HEK293 (cell line): Measurements from ENCODE around the gene NOL9.

Source experiments
- GLIS2 ChIP-seq: fragments of 450-650 bp; formaldehyde crosslinking; IDR thresholded peaks from 2 replicates; pipeline ENCODE4 v1.5.1; 2016; ENCODE audit warnings: missing biosample characterization, missing genetic modification characterization
- KLF1 ChIP-seq: fragments of 450-650 bp; formaldehyde crosslinking; IDR thresholded peaks from 2 replicates; pipeline ENCODE4 v1.5.1; 2016; ENCODE audit warnings: missing biosample characterization, missing genetic modification characterization
- KLF10 ChIP-seq: fragments of 450-650 bp; IDR thresholded peaks from 2 replicates; pipeline ENCODE4 v1.5.1; 2018; ENCODE audit warnings: missing biosample characterization, mild to moderate bottlenecking, missing genetic modification characterization
- MYNN ChIP-seq: fragments of 450-650 bp; formaldehyde crosslinking; IDR thresholded peaks from 2 replicates; pipeline ENCODE4 v1.5.1; 2016; ENCODE audit warnings: missing biosample characterization, missing genetic modification characterization, borderline replicate concordance
- SCRT2 ChIP-seq: fragments of 450-650 bp; formaldehyde crosslinking; IDR thresholded peaks from 2 replicates; pipeline ENCODE4 v1.5.1; 2016; ENCODE audit warnings: missing biosample characterization, missing genetic modification characterization
- TCF7L2 ChIP-seq: IDR thresholded peaks from 2 replicates; pipeline ENCODE4 v1.6.1; 2011; ENCODE audit warnings: low read depth, mild to moderate bottlenecking, inconsistent platforms, low read length, moderate library complexity, borderline replicate concordance
- TRIM28 ChIP-seq: IDR thresholded peaks from 2 replicates; pipeline ENCODE4 v1.6.1; 2011; ENCODE audit warnings: low read length, control low read depth, borderline replicate concordance
- YY2 ChIP-seq: fragments of 450-650 bp; formaldehyde crosslinking; IDR thresholded peaks from 2 replicates; pipeline ENCODE4 v1.5.1; 2016; ENCODE audit warnings: missing biosample characterization, missing genetic modification characterization
- ZEB2 ChIP-seq: fragments of 450-650 bp; formaldehyde crosslinking; IDR thresholded peaks from 2 replicates; pipeline ENCODE4 v1.5.1; 2016; ENCODE audit warnings: missing biosample characterization, missing genetic modification characterization
- ZFP37 ChIP-seq: fragments of 450-650 bp; formaldehyde crosslinking; IDR thresholded peaks from 2 replicates; pipeline ENCODE4 v1.5.1; 2016; ENCODE audit warnings: missing biosample characterization, missing genetic modification characterization
- ZFP69B ChIP-seq: fragments of 450-650 bp; formaldehyde crosslinking; IDR thresholded peaks from 2 replicates; pipeline ENCODE4 v1.5.1; 2016; ENCODE audit warnings: missing biosample characterization, missing genetic modification characterization
- ZNF10 ChIP-seq: fragments of 450-650 bp; formaldehyde crosslinking; IDR thresholded peaks from 2 replicates; pipeline ENCODE4 v1.5.1; 2017; ENCODE audit warnings: missing biosample characterization, missing genetic modification characterization
- ZNF121 ChIP-seq: fragments of 450-650 bp; formaldehyde crosslinking; IDR thresholded peaks from 2 replicates; pipeline ENCODE4 v1.5.1; 2016; ENCODE audit warnings: missing biosample characterization, missing genetic modification characterization
- ZNF140 ChIP-seq: fragments of 450-650 bp; formaldehyde crosslinking; IDR thresholded peaks from 2 replicates; pipeline ENCODE4 v1.5.1; 2016; ENCODE audit warnings: missing biosample characterization, missing genetic modification characterization
- ZNF223 ChIP-seq: fragments of 450-650 bp; formaldehyde crosslinking; IDR thresholded peaks from 2 replicates; pipeline ENCODE4 v1.5.1; 2016; ENCODE audit warnings: missing biosample characterization, missing genetic modification characterization
- ZNF266 ChIP-seq: fragments of 450-650 bp; formaldehyde crosslinking; IDR thresholded peaks from 2 replicates; pipeline ENCODE4 v1.5.1; 2016; ENCODE audit warnings: missing biosample characterization, missing genetic modification characterization, low read depth
- ZNF324 ChIP-seq: fragments of 450-650 bp; formaldehyde crosslinking; IDR thresholded peaks from 2 replicates; pipeline ENCODE4 v1.5.1; 2016; ENCODE audit warnings: missing biosample characterization, missing genetic modification characterization
- ZNF341 ChIP-seq: fragments of 450-650 bp; formaldehyde crosslinking; IDR thresholded peaks from 2 replicates; pipeline ENCODE4; 2016; ENCODE audit warnings: low read depth, missing biosample characterization, missing genetic modification characterization
- ZNF426 ChIP-seq: fragments of 450-650 bp; formaldehyde crosslinking; IDR thresholded peaks from 2 replicates; pipeline ENCODE4 v1.5.1; 2017; ENCODE audit warnings: missing biosample characterization, missing genetic modification characterization, mild to moderate bottlenecking, inconsistent platforms, moderate library complexity
- ZNF48 ChIP-seq: fragments of 450-650 bp; formaldehyde crosslinking; IDR thresholded peaks from 2 replicates; pipeline ENCODE4 v1.5.1; 2016; ENCODE audit warnings: missing biosample characterization, missing genetic modification characterization
- ZNF544 ChIP-seq: fragments of 450-650 bp; formaldehyde crosslinking; IDR thresholded peaks from 2 replicates; pipeline ENCODE4 v1.5.0; 2017; ENCODE audit warnings: missing biosample characterization, missing genetic modification characterization
- ZNF555 ChIP-seq: fragments of 450-650 bp; formaldehyde crosslinking; conservative IDR thresholded peaks from 2 replicates; pipeline ENCODE4 v1.5.1; 2017; ENCODE audit warnings: missing biosample characterization, mild to moderate bottlenecking, missing genetic modification characterization, inconsistent platforms
- TF ChIP-seq, protein P1 (sequence below): fragments of 450-650 bp; formaldehyde crosslinking; IDR thresholded peaks from 2 replicates; pipeline ENCODE4 v1.5.1; 2016; ENCODE audit warnings: missing biosample characterization, missing genetic modification characterization
- TF ChIP-seq, protein P2 (sequence below): fragments of 450-650 bp; formaldehyde crosslinking; IDR thresholded peaks from 2 replicates; pipeline ENCODE4 v1.5.1; 2016; ENCODE audit warnings: missing biosample characterization, missing genetic modification characterization
- TF ChIP-seq, protein P3 (sequence below): fragments of 450-650 bp; formaldehyde crosslinking; IDR thresholded peaks from 2 replicates; pipeline ENCODE4 v1.5.1; 2017; ENCODE audit warnings: missing biosample characterization, missing genetic modification characterization
- TF ChIP-seq, protein P4 (sequence below): fragments of 450-650 bp; formaldehyde crosslinking; IDR thresholded peaks from 2 replicates; pipeline ENCODE4 v1.5.1; 2016; ENCODE audit warnings: missing biosample characterization, missing genetic modification characterization
- TF ChIP-seq, protein P5 (sequence below): fragments of 450-650 bp; formaldehyde crosslinking; IDR thresholded peaks from 2 replicates; pipeline ENCODE4 v1.5.1; 2017; ENCODE audit warnings: missing biosample characterization, missing genetic modification characterization
- TF ChIP-seq, protein P6 (sequence below): fragments of 450-650 bp; formaldehyde crosslinking; IDR thresholded peaks from 2 replicates; pipeline ENCODE4 v1.5.1; 2016; ENCODE audit warnings: missing biosample characterization, missing genetic modification characterization

The NOL9 gene

DNA sequence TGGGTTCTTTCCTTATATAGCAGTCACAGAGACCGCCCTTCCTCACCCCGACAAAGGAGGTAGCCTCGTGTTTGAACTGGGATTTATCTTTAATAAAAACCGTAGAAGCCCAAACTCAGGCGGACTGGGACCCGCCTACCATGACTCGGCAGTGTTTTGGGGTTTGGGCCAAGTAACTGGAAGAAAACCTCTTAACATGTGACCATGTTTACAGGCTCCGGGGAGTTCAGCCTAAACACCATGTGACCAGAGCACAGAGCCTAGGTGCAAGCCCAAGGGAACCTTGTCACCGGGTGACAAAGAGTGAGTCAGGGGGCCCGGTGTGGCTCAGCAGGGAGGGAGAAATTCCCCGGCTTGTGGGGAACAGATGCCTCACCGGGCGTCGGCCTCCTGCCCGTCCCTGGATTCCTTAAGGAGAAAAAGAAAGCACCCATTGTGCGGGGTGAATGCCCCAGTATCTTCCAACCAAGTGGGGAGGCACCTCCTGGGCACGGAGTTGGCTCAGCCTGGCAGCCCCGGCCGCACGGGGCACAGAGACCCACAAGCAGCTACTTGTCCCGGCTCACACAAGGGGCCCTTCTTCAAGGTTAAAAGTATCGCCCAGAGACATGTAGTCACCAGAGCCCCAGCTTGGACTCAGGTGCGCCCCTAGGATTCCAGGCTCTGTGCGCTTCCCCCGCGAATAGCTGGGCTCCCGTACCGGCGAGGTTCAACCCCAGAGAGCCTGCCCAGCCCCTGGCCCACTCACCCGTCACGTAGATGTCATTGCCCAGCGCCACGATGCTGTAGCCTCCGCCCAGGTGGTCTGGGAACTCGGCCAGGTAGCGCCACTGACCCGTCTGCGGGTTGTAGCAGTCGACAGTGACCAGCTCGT, 47.0 kb upstream of the NOL9 start (continued):
- TF ChIP-seq, protein P1, sequence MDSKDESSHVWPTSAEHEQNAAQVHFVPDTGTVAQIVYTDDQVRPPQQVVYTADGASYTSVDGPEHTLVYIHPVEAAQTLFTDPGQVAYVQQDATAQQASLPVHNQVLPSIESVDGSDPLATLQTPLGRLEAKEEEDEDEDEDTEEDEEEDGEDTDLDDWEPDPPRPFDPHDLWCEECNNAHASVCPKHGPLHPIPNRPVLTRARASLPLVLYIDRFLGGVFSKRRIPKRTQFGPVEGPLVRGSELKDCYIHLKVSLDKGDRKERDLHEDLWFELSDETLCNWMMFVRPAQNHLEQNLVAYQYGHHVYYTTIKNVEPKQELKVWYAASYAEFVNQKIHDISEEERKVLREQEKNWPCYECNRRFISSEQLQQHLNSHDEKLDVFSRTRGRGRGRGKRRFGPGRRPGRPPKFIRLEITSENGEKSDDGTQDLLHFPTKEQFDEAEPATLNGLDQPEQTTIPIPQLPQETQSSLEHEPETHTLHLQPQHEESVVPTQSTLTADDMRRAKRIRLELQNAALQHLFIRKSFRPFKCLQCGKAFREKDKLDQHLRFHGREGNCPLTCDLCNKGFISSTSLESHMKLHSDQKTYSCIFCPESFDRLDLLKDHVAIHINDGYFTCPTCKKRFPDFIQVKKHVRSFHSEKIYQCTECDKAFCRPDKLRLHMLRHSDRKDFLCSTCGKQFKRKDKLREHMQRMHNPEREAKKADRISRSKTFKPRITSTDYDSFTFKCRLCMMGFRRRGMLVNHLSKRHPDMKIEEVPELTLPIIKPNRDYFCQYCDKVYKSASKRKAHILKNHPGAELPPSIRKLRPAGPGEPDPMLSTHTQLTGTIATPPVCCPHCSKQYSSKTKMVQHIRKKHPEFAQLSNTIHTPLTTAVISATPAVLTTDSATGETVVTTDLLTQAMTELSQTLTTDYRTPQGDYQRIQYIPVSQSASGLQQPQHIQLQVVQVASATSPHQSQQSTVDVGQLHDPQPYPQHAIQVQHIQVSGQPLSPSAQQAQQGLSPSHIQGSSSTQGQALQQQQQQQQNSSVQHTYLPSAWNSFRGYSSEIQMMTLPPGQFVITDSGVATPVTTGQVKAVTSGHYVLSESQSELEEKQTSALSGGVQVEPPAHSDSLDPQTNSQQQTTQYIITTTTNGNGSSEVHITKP = peak; percentile 95
- TF ChIP-seq ZNF223 (tag by site-specific recombination) (no peak), MYNN (tag by site-specific recombination) (no peak), ZNF426 (tag by site-specific recombination) (no peak), ZNF121 (tag by site-specific recombination) (no peak), ZNF48 (tag by site-specific recombination) (no peak), YY2 (tag by site-specific recombination) (no peak), ZEB2 (peak; percentile 61), TCF7L2 (no peak), KLF10 (tag by site-specific recombination) (0 out of 2 replicates have a peak, but pooled peaks have one; percentile 46), ZFP37 (tag by site-specific recombination) (no peak), ZNF266 (tag by site-specific recombination) (no peak), TRIM28 (no peak), ZNF544 (tag by site-specific recombination) (no peak), ZFP69B (tag by site-specific recombination) (no peak), GLIS2 (tag by site-specific recombination) (peak; percentile 89), SCRT2 (tag by site-specific recombination) (no peak), ZNF324 (no peak), ZNF555 (tag by site-specific recombination) (no peak), ZNF10 (tag by site-specific recombination) (no peak; the same call in 1 of the 2 replicates), ZNF341 (tag by site-specific recombination) (no peak), ZNF140 (tag by site-specific recombination) (no peak), KLF1 (tag by site-specific recombination) (peak; percentile 48)
- TF ChIP-seq, protein P2, sequence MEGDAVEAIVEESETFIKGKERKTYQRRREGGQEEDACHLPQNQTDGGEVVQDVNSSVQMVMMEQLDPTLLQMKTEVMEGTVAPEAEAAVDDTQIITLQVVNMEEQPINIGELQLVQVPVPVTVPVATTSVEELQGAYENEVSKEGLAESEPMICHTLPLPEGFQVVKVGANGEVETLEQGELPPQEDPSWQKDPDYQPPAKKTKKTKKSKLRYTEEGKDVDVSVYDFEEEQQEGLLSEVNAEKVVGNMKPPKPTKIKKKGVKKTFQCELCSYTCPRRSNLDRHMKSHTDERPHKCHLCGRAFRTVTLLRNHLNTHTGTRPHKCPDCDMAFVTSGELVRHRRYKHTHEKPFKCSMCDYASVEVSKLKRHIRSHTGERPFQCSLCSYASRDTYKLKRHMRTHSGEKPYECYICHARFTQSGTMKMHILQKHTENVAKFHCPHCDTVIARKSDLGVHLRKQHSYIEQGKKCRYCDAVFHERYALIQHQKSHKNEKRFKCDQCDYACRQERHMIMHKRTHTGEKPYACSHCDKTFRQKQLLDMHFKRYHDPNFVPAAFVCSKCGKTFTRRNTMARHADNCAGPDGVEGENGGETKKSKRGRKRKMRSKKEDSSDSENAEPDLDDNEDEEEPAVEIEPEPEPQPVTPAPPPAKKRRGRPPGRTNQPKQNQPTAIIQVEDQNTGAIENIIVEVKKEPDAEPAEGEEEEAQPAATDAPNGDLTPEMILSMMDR = peak; percentile 78
- TF ChIP-seq, protein P3, sequence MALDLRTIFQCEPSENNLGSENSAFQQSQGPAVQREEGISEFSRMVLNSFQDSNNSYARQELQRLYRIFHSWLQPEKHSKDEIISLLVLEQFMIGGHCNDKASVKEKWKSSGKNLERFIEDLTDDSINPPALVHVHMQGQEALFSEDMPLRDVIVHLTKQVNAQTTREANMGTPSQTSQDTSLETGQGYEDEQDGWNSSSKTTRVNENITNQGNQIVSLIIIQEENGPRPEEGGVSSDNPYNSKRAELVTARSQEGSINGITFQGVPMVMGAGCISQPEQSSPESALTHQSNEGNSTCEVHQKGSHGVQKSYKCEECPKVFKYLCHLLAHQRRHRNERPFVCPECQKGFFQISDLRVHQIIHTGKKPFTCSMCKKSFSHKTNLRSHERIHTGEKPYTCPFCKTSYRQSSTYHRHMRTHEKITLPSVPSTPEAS (tag by site-specific recombination) = no peak
- TF ChIP-seq, protein P4, sequence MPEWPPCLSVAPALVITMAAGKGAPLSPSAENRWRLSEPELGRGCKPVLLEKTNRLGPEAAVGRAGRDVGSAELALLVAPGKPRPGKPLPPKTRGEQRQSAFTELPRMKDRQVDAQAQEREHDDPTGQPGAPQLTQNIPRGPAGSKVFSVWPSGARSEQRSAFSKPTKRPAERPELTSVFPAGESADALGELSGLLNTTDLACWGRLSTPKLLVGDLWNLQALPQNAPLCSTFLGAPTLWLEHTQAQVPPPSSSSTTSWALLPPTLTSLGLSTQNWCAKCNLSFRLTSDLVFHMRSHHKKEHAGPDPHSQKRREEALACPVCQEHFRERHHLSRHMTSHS (tag by site-specific recombination) = no peak
- TF ChIP-seq, protein P5, sequence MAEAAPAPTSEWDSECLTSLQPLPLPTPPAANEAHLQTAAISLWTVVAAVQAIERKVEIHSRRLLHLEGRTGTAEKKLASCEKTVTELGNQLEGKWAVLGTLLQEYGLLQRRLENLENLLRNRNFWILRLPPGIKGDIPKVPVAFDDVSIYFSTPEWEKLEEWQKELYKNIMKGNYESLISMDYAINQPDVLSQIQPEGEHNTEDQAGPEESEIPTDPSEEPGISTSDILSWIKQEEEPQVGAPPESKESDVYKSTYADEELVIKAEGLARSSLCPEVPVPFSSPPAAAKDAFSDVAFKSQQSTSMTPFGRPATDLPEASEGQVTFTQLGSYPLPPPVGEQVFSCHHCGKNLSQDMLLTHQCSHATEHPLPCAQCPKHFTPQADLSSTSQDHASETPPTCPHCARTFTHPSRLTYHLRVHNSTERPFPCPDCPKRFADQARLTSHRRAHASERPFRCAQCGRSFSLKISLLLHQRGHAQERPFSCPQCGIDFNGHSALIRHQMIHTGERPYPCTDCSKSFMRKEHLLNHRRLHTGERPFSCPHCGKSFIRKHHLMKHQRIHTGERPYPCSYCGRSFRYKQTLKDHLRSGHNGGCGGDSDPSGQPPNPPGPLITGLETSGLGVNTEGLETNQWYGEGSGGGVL = 0 out of 2 replicates have a peak, but pooled peaks have one; percentile 10
- TF ChIP-seq, protein P6, sequence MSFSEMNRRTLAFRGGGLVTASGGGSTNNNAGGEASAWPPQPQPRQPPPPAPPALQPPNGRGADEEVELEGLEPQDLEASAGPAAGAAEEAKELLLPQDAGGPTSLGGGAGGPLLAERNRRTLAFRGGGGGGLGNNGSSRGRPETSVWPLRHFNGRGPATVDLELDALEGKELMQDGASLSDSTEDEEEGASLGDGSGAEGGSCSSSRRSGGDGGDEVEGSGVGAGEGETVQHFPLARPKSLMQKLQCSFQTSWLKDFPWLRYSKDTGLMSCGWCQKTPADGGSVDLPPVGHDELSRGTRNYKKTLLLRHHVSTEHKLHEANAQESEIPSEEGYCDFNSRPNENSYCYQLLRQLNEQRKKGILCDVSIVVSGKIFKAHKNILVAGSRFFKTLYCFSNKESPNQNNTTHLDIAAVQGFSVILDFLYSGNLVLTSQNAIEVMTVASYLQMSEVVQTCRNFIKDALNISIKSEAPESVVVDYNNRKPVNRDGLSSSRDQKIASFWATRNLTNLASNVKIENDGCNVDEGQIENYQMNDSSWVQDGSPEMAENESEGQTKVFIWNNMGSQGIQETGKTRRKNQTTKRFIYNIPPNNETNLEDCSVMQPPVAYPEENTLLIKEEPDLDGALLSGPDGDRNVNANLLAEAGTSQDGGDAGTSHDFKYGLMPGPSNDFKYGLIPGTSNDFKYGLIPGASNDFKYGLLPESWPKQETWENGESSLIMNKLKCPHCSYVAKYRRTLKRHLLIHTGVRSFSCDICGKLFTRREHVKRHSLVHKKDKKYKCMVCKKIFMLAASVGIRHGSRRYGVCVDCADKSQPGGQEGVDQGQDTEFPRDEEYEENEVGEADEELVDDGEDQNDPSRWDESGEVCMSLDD (tag by site-specific recombination) = no peak
